H1 (cell line): ENCODE results near the gene SNX24. TPM values are rescaled to one million over a fixed set of nuclear protein-coding genes. Genes with fewer than 3 reads are reported as not detected.

Source experiments
- CTCF ChIA-PET: fragments of 300-600 bp; sonication (Branson Sonifier 250); formaldehyde crosslinking; loops from one replicate; lab custom pipeline; 2021; ENCODE audit not compliant: partially characterized antibody; lab: Charles Lee
- POLR2A ChIA-PET: fragments of 300-600 bp; sonication (Branson Sonifier 250); formaldehyde crosslinking; loops from one replicate; lab custom pipeline; 2021; ENCODE audit warnings: inconsistent platforms; ENCODE audit not compliant: partially characterized antibody; lab: Charles Lee
- DNase-seq, 2 experiments: peaks; one replicate each; pipeline versions ENCODE4 v3.0.0 to v3.0.0-alpha.2; 2010 to 2022; ENCODE audit warnings: low spot score in 2 of 2, low read depth in 1 of 2, mixed read lengths in 1 of 2
- FAIRE-seq: peaks from 2 replicates; lab custom pipeline; 2011; peaks lifted over from hg19 to GRCh38; lab: Jason Lieb, UNC
- H2AFZ ChIP-seq: 2 replicates; pipeline ENCODE4 v1.8.1; 2012; ENCODE audit warnings: low read length, inconsistent platforms
- H2AK5ac ChIP-seq: 2 replicates; pipeline ENCODE4 v1.6.1; 2013; ENCODE audit warnings: low read depth, low read length
- H2BK120ac ChIP-seq: replicated peaks from 2 replicates; pipeline ENCODE3; 2013; ENCODE audit warnings: low read depth, low read length, inconsistent platforms
- H2BK12ac ChIP-seq: 2 replicates; pipeline ENCODE4 v1.6.1; 2013; ENCODE audit warnings: low read depth, low read length
- H2BK15ac ChIP-seq: 2 replicates; pipeline ENCODE4 v1.6.1; 2013; ENCODE audit warnings: low read length
- H2BK20ac ChIP-seq: 2 replicates; pipeline ENCODE4 v1.6.1; 2013; ENCODE audit warnings: low read length
- H2BK5ac ChIP-seq: 2 replicates; pipeline ENCODE4 v1.6.1; 2013; ENCODE audit warnings: low read depth, low read length
- H3K14ac ChIP-seq: 2 replicates; pipeline ENCODE4 v1.6.1; 2013; ENCODE audit warnings: inconsistent platforms; ENCODE audit not compliant: insufficient read length
- H3K18ac ChIP-seq: 2 replicates; pipeline ENCODE4 v1.6.1; 2013; ENCODE audit warnings: low read length; ENCODE audit errors: extremely low read depth
- H3K23ac ChIP-seq: 2 replicates; pipeline ENCODE4 v1.6.1; 2013; ENCODE audit warnings: inconsistent platforms; ENCODE audit not compliant: insufficient read length
- H3K23me2 ChIP-seq: 2 replicates; pipeline ENCODE4 v1.6.1; 2013; ENCODE audit warnings: low read depth, low read length
- H3K27ac ChIP-seq: 2 replicates; pipeline ENCODE4 v1.6.1; 2011; ENCODE audit warnings: low read depth, low read length, inconsistent platforms
- H3K27me3 ChIP-seq, 4 experiments: replicated peaks in 1 of 4; 1 replicate in 1 of 4; 2 replicates in 3 of 4; pipeline versions ENCODE4 v1.6.1 to v1.8.1; 2011 to 2013; ENCODE audit warnings: low read length in 3 of 4, mild to moderate bottlenecking in 3 of 4, inconsistent platforms in 2 of 4, mixed read lengths in 2 of 4, moderate library complexity in 1 of 4; ENCODE audit not compliant: control insufficient read depth in 3 of 4, insufficient read depth in 3 of 4; ENCODE audit errors: extremely low read depth in 1 of 4
- H3K36me3 ChIP-seq, 4 experiments: 2 replicates each; pipeline versions ENCODE4 v1.6.1 to v1.8.1; 2011 to 2013; ENCODE audit warnings: mild to moderate bottlenecking in 4 of 4, low read length in 3 of 4, moderate library complexity in 2 of 4, control low read depth in 1 of 4, inconsistent platforms in 1 of 4; ENCODE audit not compliant: insufficient read depth in 4 of 4, control insufficient read depth in 2 of 4
- H3K4ac ChIP-seq: replicated peaks from 2 replicates; pipeline ENCODE3; 2013; ENCODE audit warnings: low read length, low read depth, mixed read lengths, inconsistent platforms; ENCODE audit not compliant: insufficient read length
- H3K4me1 ChIP-seq, 4 experiments: replicated peaks in 1 of 4; 1 replicate in 1 of 4; 2 replicates in 3 of 4; pipeline versions ENCODE4 v1.6.1 to v1.8.1; 2011 to 2013; ENCODE audit warnings: low read length in 3 of 4, inconsistent platforms in 2 of 4, mixed read lengths in 1 of 4; ENCODE audit not compliant: insufficient read depth in 4 of 4, control insufficient read depth in 3 of 4
- H3K4me2 ChIP-seq, 2 experiments: 2 replicates each; pipeline versions ENCODE4 v1.6.1 to v1.8.1; 2011 to 2013; ENCODE audit warnings: low read depth in 2 of 2, low read length in 2 of 2, control low read depth in 1 of 2, inconsistent platforms in 1 of 2, mild to moderate bottlenecking in 1 of 2; ENCODE audit not compliant: insufficient read depth in 1 of 2
- H3K4me3 ChIP-seq, 4 experiments: fragments of 200-600, 300-600 bp in 1 of 4; sonication (generic), shearing (Covaris generic), sonication (Bioruptor Twin) in 1 of 4; 2 replicates each; pipeline versions ENCODE4 v1.5.1 to v1.8.1; 2011 to 2016; ENCODE audit warnings: low read length in 4 of 4, low read depth in 3 of 4, control low read depth in 2 of 4, inconsistent platforms in 2 of 4, mild to moderate bottlenecking in 2 of 4, mixed read lengths in 1 of 4, moderate library complexity in 1 of 4; ENCODE audit not compliant: insufficient read depth in 2 of 4; ENCODE audit errors: extremely low read depth in 1 of 4
- H3K56ac ChIP-seq: replicated peaks from 2 replicates; pipeline ENCODE3; 2013; ENCODE audit warnings: low read depth, mild to moderate bottlenecking, mixed read lengths, low read length, inconsistent platforms; ENCODE audit not compliant: insufficient read length
- H3K79me1 ChIP-seq: 2 replicates; pipeline ENCODE4 v1.6.1; 2013; ENCODE audit warnings: low read depth, low read length, control low read depth
- H3K79me2 ChIP-seq, 2 experiments: 2 replicates each; pipeline versions ENCODE4 v1.6.1 to v1.8.1; 2012 to 2013; ENCODE audit warnings: low read length in 2 of 2, mild to moderate bottlenecking in 2 of 2, inconsistent platforms in 1 of 2; ENCODE audit not compliant: insufficient read depth in 2 of 2, control insufficient read depth in 1 of 2
- H3K9ac ChIP-seq, 4 experiments: replicated peaks in 1 of 4; 1 replicate in 1 of 4; 2 replicates in 3 of 4; pipeline versions ENCODE4 v1.6.1 to v1.8.1; 2011 to 2013; ENCODE audit warnings: low read depth in 3 of 4, low read length in 3 of 4, control low read depth in 2 of 4, mild to moderate bottlenecking in 2 of 4, moderate library complexity in 2 of 4, inconsistent platforms in 1 of 4; ENCODE audit errors: extremely low read depth in 1 of 4
- H3K9me3 ChIP-seq, 2 experiments: 2 replicates each; pipeline versions ENCODE4 v1.6.1 to v1.8.1; 2012 to 2013; ENCODE audit warnings: mild to moderate bottlenecking in 2 of 2, moderate library complexity in 2 of 2, control low read depth in 1 of 2, inconsistent platforms in 1 of 2, low read depth in 1 of 2, low read length in 1 of 2, mixed read lengths in 1 of 2; ENCODE audit not compliant: insufficient read depth in 2 of 2
- H4K20me1 ChIP-seq, 2 experiments: replicated peaks in 1 of 2; 2 replicates each; pipeline versions ENCODE3 to v1.8.1; 2011 to 2013; ENCODE audit warnings: inconsistent platforms in 2 of 2, low read length in 2 of 2, mild to moderate bottlenecking in 1 of 2; ENCODE audit not compliant: insufficient read depth in 2 of 2, control insufficient read depth in 1 of 2
- H4K5ac ChIP-seq: 2 replicates; pipeline ENCODE4 v1.6.1; 2013; ENCODE audit warnings: low read length, low read depth, mixed read lengths, inconsistent platforms; ENCODE audit not compliant: insufficient read length
- H4K8ac ChIP-seq: 2 replicates; pipeline ENCODE4 v1.8.0; 2013; ENCODE audit warnings: mild to moderate bottlenecking, moderate library complexity, low read length, inconsistent platforms; ENCODE audit not compliant: insufficient read depth; ENCODE audit errors: extremely low read depth
- H4K91ac ChIP-seq: replicated peaks from 2 replicates; pipeline ENCODE3; 2013; ENCODE audit warnings: low read length, mixed read lengths, inconsistent platforms; ENCODE audit not compliant: insufficient read length
- CTBP2 ChIP-seq: IDR thresholded peaks from 2 replicates; pipeline ENCODE4 v1.7.0; 2011; ENCODE audit warnings: borderline replicate concordance, mild to moderate bottlenecking, moderate library complexity, mixed read lengths, low read length; ENCODE audit not compliant: insufficient read depth, insufficient read length
- EGR1 ChIP-seq: IDR thresholded peaks from 2 replicates; pipeline ENCODE4 v1.6.1; 2011; ENCODE audit warnings: low read depth, low read length, borderline replicate concordance
- KDM4A ChIP-seq: IDR thresholded peaks from one replicate; pipeline ENCODE4 v1.7.1; 2012; ENCODE audit warnings: low read depth, mild to moderate bottlenecking, moderate library complexity, low read length, inconsistent platforms; ENCODE audit not compliant: severe bottlenecking
- POLR2A ChIP-seq, 2 experiments: IDR thresholded peaks; 1 replicate in 1 of 2; 2 replicates in 1 of 2; pipeline ENCODE4 v1.6.1; 2011; ENCODE audit warnings: low read depth in 2 of 2, low read length in 2 of 2, mild to moderate bottlenecking in 2 of 2; ENCODE audit errors: control extremely low read depth in 1 of 2
- POU5F1 ChIP-seq: IDR thresholded peaks from 2 replicates; pipeline ENCODE4 v1.6.1; 2011; ENCODE audit warnings: low read depth, mild to moderate bottlenecking, low read length, moderate library complexity
- WGBS, 2 experiments: shearing (Covaris generic) in 1 of 2; methylation state at CpG; one replicate each; pipeline versions ENCODE4 v1.1.6 to v1.1.7; 2013 to 2015; ENCODE audit warnings: low lambda C conversion rate in 2 of 2, mixed read lengths in 2 of 2, inconsistent platforms in 1 of 2, low coverage in 1 of 2, missing lambda C conversion rate in 1 of 2; ENCODE audit not compliant: insufficient replicate concordance in 2 of 2, insufficient coverage in 1 of 2, insufficient read length in 1 of 2; ENCODE audit errors: extremely low coverage in 1 of 2, missing lambda C conversion rate in 1 of 2; 5-methylcytosine and 5-hydroxymethylcytosine counted together
- polyA plus RNA-seq, 7 experiments: library from polyadenylated mRNA; depleted of rRNA in 3 of 7; stranded (reverse) in 5 of 7; unstranded in 2 of 7; fragments of >200 nt in 5 of 7; fragments of 200-250 nt in 2 of 7; gene quantifications; 1 replicate in 5 of 7; 2 replicates in 1 of 7; 4 replicates in 1 of 7; pipeline versions ENCODE4 v1.2.1 to v1.2.3, GENCODE V29; 2011 to 2013; ENCODE audit warnings: missing spikeins in 2 of 7, mixed read lengths in 2 of 7
- total RNA-seq: library from RNA; stranded (reverse); fragmentation: NEBNext Ultra II Directional; extraction: Animal tissue kit (Norgen Biotek cat#: 25700); gene quantifications from 2 replicates; pipeline ENCODE4 v1.2.1, GENCODE V29; 2021

The SNX24 gene
- total and polyA plus RNA-seq, 2 of the 8 experiments (the other 6 are each of a cell fraction or from before 2014, with no cell fraction given): 7.3 to 14.3 TPM

- CTCF ChIA-PET: interaction anchor here (1.4 kb wide), 1 partner anchor 82 kb away, joined by 3 read pairs; no protein-coding TSS in a partner anchor
- no peak overlapping the region for H4K91ac ChIP-seq
- no peak overlapping the region for H3K56ac ChIP-seq
- H2BK15ac ChIP-seq: no peak overlapping the region
- no peak overlapping the region for H3K14ac ChIP-seq
- WGBS, 2 experiments: 71% methylated on average over 2 of the region's 2 CpGs; no CpG with 5 or more reads in 1 of the 2 experiments
- H2BK5ac ChIP-seq: no peak overlapping the region
- no peaks in the 10 kb centered on the region for H3K9me3 ChIP-seq
- H4K20me1 ChIP-seq: no peaks in the 10 kb centered on the region
- H2AK5ac ChIP-seq: no peak overlapping the region
- FAIRE-seq: no peak
- no peak overlapping the region for H2AFZ ChIP-seq
- H3K36me3 ChIP-seq: no peaks in the 10 kb centered on the region
- H4K5ac ChIP-seq: no peak overlapping the region
- H3K9ac ChIP-seq: no peak overlapping the region
- H3K23me2 ChIP-seq: no peaks in the 10 kb centered on the region
- no peak overlapping the region for H3K4me3 ChIP-seq
- H3K79me2 ChIP-seq: no peaks in the 10 kb centered on the region
- H3K4me2 ChIP-seq: no peak overlapping the region
- no peak overlapping the region for H3K4ac ChIP-seq
- TF ChIP-seq POLR2A (IDR thresholded peaks at IDR 0.05; ENCODE audit: control extremely low read depth in 1 of 2, low read depth in 2 of 2, low read length in 2 of 2): no peak
- no peak for TF ChIP-seq KDM4A
- no peak for TF ChIP-seq POU5F1
- no peak for TF ChIP-seq CTBP2
- no peak for TF ChIP-seq EGR1
- H3K4me1 ChIP-seq: no peaks in the 10 kb centered on the region
- POLR2A ChIA-PET: no interaction called here
- H3K27me3 ChIP-seq: no peaks in the 10 kb centered on the region
- no peak for DNase-seq
- no peak overlapping the region for H2BK12ac ChIP-seq
- no peaks in the 10 kb centered on the region for H3K79me1 ChIP-seq
- no peak overlapping the region for H3K18ac ChIP-seq
- no peak overlapping the region for H2BK20ac ChIP-seq
- H2BK120ac ChIP-seq: no peak overlapping the region
- H3K27ac ChIP-seq: no peak overlapping the region
- no peak overlapping the region for H4K8ac ChIP-seq
- no peak overlapping the region for H3K23ac ChIP-seq
These were observed 136.4 kb downstream of the SNX24 start for GRCh38 chr5:122981846-122982245.
